ENCODE results near the gene NEGR1.

Gene NEGR1

DNA sequence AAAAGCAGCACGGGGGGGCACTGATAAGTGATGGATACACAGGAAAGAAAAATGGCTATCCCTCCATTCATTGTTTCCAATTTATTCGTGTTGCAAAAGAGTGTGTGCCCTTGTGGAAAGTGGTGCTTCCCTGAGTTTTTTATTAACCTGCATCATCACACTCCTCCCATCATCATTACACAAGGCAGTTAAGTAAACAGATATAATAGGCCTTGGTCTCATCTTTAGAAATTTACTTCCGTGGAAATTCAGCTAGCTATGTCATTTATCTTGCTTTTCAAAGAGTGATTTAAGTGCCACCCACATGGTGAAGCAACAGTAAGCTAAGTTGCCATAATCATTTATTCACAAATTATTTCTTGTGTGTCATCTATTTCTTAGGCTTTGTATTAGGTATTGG, 473.3 kb downstream of the NEGR1 start:
- no peak for TF ChIP-seq CTCF (IDR thresholded peaks at IDR 0.05; ENCODE audit: low read depth, low read length)
- in situ Hi-C loops (cut with HindIII; ENCODE audit: low sequenced_read_pairs) = no loop called here
- no peak for DNase-seq (ENCODE audit: low read depth, low spot score)

DNA sequence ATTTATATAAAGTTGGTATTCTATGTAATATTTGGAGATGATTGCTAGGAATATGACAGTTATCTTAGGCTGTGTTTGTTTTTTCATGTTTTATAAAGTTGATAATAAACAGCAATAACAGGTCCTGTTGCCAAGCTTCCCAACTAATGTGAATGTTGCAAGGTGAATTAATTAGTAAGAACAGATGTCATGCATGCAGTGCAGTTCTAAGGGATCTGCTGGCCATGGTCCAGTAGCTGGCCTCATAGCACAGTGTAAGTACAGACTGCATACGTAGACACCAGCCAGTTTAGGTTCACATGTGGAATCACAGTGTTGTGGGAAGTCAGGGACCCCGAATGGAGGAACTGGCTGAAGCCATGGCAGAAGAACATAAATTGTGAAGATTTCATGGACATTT, 478.2 kb downstream of the NEGR1 start:
- no peak for TF ChIP-seq CTCF (IDR thresholded peaks at IDR 0.05; ENCODE audit: low read depth, low read length)
- in situ Hi-C loops (cut with HindIII; ENCODE audit: low sequenced_read_pairs) = no loop called here
- no peak overlapping the region for H3K4me3 ChIP-seq (ENCODE audit: low read depth, low read length)
- DNase-seq (ENCODE audit: low read depth, low spot score) = no peak

More for the DNA sequence above, 473.3 kb downstream of the NEGR1 start:
- no peak overlapping the region for H3K4me3 ChIP-seq (ENCODE audit: low read depth, low read length)

DNA sequence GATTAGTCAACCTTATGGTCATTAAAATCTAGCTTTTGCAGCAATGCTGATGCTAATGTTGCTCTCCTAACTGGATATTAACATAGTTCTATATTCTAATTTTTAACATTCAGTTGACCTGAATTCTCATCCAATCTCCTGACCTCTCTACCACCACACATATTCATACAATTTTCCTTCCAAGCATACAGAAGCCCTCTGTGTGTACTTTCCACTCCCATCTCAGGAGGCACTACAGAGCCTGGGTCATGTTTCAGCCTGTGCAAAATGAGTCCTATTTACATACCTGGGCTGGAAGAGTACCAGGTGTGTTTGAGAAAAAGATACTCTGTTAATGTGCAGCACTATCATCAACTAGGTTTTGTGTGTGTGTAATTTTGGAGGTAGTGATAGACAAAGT, 486.3 kb downstream of the NEGR1 start:
- DNase-seq (ENCODE audit: low read depth, low spot score) = no peak
- TF ChIP-seq CTCF (IDR thresholded peaks at IDR 0.05; ENCODE audit: low read depth, low read length) = no peak
- H3K4me3 ChIP-seq (ENCODE audit: low read depth, low read length) = no peak overlapping the region
- in situ Hi-C loops (cut with HindIII; ENCODE audit: low sequenced_read_pairs) = no loop called here

GRCh38 chr1:71792264-71792663, 490.1 kb downstream of the NEGR1 start:
- in situ Hi-C loops (cut with HindIII; ENCODE audit: low sequenced_read_pairs) = no loop called here
- H3K4me3 ChIP-seq (ENCODE audit: low read depth, low read length) = no peak overlapping the region
- no peak for DNase-seq (ENCODE audit: low read depth, low spot score)
- TF ChIP-seq CTCF (IDR thresholded peaks at IDR 0.05; ENCODE audit: low read depth, low read length) = no peak

DNA sequence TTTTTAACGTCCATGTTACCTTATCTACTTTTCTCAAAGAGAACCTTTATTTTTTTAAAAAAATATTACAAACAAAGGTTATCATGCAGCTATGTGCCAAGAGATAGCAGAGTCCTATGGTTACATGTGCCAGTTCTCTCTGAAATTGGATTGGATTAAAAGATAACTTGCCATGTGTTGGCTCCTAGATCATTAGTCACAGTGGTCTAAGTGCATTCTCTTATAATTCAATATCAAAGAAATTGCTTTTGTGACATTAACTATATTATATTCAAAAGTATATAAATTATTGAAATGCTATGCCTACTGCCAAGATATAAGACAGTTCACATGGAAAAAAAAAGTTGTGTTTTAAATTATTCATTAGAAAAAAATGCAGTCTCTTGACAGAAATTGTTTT, 494.2 kb downstream of the NEGR1 start:
- in situ Hi-C loops (cut with HindIII; ENCODE audit: low sequenced_read_pairs) = no loop called here
- no peak overlapping the region for H3K4me3 ChIP-seq (ENCODE audit: low read depth, low read length)
- no peak for DNase-seq (ENCODE audit: low read depth, low spot score)
- no peak for TF ChIP-seq CTCF (IDR thresholded peaks at IDR 0.05; ENCODE audit: low read depth, low read length)

DNA sequence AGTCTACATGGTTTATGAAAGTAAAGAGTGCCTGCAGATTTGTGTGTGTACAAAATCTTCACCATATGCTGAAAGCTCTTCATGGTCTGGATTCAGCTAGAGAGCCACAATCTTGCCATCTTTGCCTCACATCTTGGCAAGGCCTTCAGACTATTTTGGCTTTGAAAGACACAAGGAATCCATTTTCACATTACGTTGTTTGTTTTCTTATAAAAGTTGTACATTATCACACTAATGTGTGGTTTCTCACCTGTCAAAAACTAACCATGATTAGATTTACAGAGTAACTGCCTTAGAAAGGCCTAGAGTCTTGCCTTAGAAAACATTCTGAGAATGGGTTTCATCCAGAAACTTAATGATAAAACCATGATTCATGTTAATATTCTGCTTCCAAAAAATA, 494.6 kb downstream of the NEGR1 start:
- peak; percentile 22 for DNase-seq (ENCODE audit: low read depth, low spot score)
- H3K4me3 ChIP-seq (ENCODE audit: low read depth, low read length) = no peak overlapping the region
- TF ChIP-seq CTCF (IDR thresholded peaks at IDR 0.05; ENCODE audit: low read depth, low read length) = no peak
- in situ Hi-C loops (cut with HindIII; ENCODE audit: low sequenced_read_pairs) = no loop called here

GRCh38 chr1:71786218-71786617, 496.1 kb downstream of the NEGR1 start:
- H3K4me3 ChIP-seq (ENCODE audit: low read depth, low read length) = no peak overlapping the region
- TF ChIP-seq CTCF (IDR thresholded peaks at IDR 0.05; ENCODE audit: low read depth, low read length) = no peak
- DNase-seq (ENCODE audit: low read depth, low spot score) = no peak
- in situ Hi-C loops (cut with HindIII; ENCODE audit: low sequenced_read_pairs) = no loop called here
